BE2C (cell line): Measurements from ENCODE around the gene ATP10B.

ENCODE experiments used
- DNase-seq: peaks from one replicate; pipeline ENCODE4 v3.0.0-alpha.2; 2020
- H3K27me3 ChIP-seq: fragments of 250-450 bp; sonication (Bioruptor Pico); 2 replicates; pipeline ENCODE4 v1.5.1; 2020; ENCODE audit warnings: mild to moderate bottlenecking
- H3K36me3 ChIP-seq: fragments of 250-450 bp; sonication (Bioruptor Pico); 2 replicates; pipeline ENCODE4 v1.5.1; 2020; ENCODE audit warnings: mild to moderate bottlenecking
- H3K4me1 ChIP-seq: fragments of 250-450 bp; sonication (Bioruptor Pico); 2 replicates; pipeline ENCODE4 v1.5.1; 2020
- H3K4me3 ChIP-seq: 2 replicates; pipeline ENCODE4 v1.5.1; 2011; ENCODE audit warnings: low read depth, low read length
- H3K9me3 ChIP-seq: fragments of 250-450 bp; sonication (Bioruptor Pico); 2 replicates; pipeline ENCODE4 v1.5.1; 2020
- CTCF ChIP-seq: IDR thresholded peaks from 2 replicates; pipeline ENCODE4 v1.5.1; 2012; ENCODE audit warnings: mild to moderate bottlenecking, low read depth, low read length

ATP10B gene

GRCh38 chr5:160525471-160526261, 326.3 kb downstream of the ATP10B start:
- Histone ChIP-seq H3K4me3 (no peak overlapping the region), H3K9me3 (no peaks in the 10 kb centered on the region), H3K36me3 (no peaks in the 10 kb centered on the region), H3K4me1 (no peaks in the 10 kb centered on the region), H3K27me3 (no peaks in the 10 kb centered on the region)
- TF ChIP-seq CTCF = no peak
- no peak for DNase-seq

GRCh38 chr5:160524827-160525226, 327.2 kb downstream of the ATP10B start:
- DNase-seq = no peak
- Histone ChIP-seq H3K27me3 (no peaks in the 10 kb centered on the region), H3K4me1 (no peaks in the 10 kb centered on the region), H3K4me3 (no peak overlapping the region), H3K36me3 (no peaks in the 10 kb centered on the region), H3K9me3 (no peaks in the 10 kb centered on the region)
- TF ChIP-seq CTCF = no peak

GRCh38 chr5:160523502-160524163, 328.4 kb downstream of the ATP10B start:
- no peaks in the 10 kb centered on the region for H3K27me3 ChIP-seq
- DNase-seq = no peak
- no peak overlapping the region for H3K4me3 ChIP-seq
- H3K9me3 ChIP-seq = no peaks in the 10 kb centered on the region
- TF ChIP-seq CTCF = no peak
- H3K4me1 ChIP-seq = no peaks in the 10 kb centered on the region
- no peaks in the 10 kb centered on the region for H3K36me3 ChIP-seq

GRCh38 chr5:160521392-160521663, 330.7 kb downstream of the ATP10B start:
- TF ChIP-seq CTCF = no peak
- H3K36me3 ChIP-seq = no peaks in the 10 kb centered on the region
- no peak for DNase-seq
- no peak overlapping the region for H3K4me3 ChIP-seq
- H3K4me1 ChIP-seq = no peaks in the 10 kb centered on the region
- H3K9me3 ChIP-seq = no peaks in the 10 kb centered on the region
- H3K27me3 ChIP-seq = no peaks in the 10 kb centered on the region

- no peak for DNase-seq
- Histone ChIP-seq H3K4me3 (no peak overlapping the region), H3K27me3 (no peaks in the 10 kb centered on the region), H3K4me1 (no peaks in the 10 kb centered on the region), H3K36me3 (no peaks in the 10 kb centered on the region), H3K9me3 (no peaks in the 10 kb centered on the region)
- no peak for TF ChIP-seq CTCF
Measured at GRCh38 chr5:160520609-160521391, 331.2 kb downstream of the ATP10B start.
